ENCODE results near the gene RIPOR3.

GRCh38 chr20:50735813-50736212, 44.5 kb upstream of the RIPOR3 start:
- no peak for TF ChIP-seq CTCF (IDR thresholded peaks at IDR 0.05)
- no peak for TF ChIP-seq POLR2A (IDR thresholded peaks at IDR 0.05; ENCODE audit: low read depth)
- no peak for TF ChIP-seq EP300 (IDR thresholded peaks at IDR 0.05)
